B cell (primary cell): ENCODE data around the gene FOXL2NB.

Experiments
- CTCF ChIP-seq: fragments of 200-600 bp; IDR thresholded peaks from one replicate; pipeline ENCODE4 v1.8.0; 2022; ENCODE audit warnings: antibody characterized with exemption, mild to moderate bottlenecking
- EZH2 ChIP-seq: IDR thresholded peaks from 2 replicates; pipeline ENCODE4 v1.6.1; 2012; ENCODE audit warnings: borderline replicate concordance, low read depth, mild to moderate bottlenecking, moderate library complexity, low read length; ENCODE audit not compliant: insufficient read depth, poor library complexity, severe bottlenecking

GRCh38 chr3:138909904-138910303, 37.1 kb upstream of the FOXL2NB start:
- TF ChIP-seq EZH2 (no peak), CTCF (no peak)
